Stimulated activated CD8-positive, alpha-beta memory T cell treated with anti-CD3 and anti-CD28 coated beads, Interleukin-12 subunit alpha, Interleukin-12 subunit beta, amount 100 ng/mL, for 24 hours (primary cell): Measurements from ENCODE around the gene HOXA9.

Experiments used
- DNase-seq: peaks from one replicate; pipeline ENCODE4 v3.0.0-alpha.2; 2020; ENCODE audit errors: extremely low read depth

HOXA9 gene

DNA sequence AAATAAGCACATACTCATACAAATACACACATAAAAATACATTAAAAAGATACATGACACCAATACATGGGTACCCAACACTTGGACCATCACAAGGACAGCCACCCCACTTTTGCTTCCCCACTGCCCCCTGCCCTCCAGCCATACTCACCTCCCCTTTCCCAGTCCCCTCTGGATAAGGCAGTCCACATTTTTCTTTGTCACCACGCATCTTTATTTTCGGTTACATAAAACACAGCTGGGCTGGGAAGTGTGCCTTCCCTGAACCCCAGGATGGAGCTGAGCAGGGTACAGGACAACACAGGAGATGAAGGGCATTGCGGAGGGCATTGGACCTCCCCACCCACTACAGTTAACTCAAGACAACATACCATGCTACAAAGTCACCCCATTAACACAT is 11.8 kb downstream of the HOXA9 start:
- DNase-seq, result no peak

DNA sequence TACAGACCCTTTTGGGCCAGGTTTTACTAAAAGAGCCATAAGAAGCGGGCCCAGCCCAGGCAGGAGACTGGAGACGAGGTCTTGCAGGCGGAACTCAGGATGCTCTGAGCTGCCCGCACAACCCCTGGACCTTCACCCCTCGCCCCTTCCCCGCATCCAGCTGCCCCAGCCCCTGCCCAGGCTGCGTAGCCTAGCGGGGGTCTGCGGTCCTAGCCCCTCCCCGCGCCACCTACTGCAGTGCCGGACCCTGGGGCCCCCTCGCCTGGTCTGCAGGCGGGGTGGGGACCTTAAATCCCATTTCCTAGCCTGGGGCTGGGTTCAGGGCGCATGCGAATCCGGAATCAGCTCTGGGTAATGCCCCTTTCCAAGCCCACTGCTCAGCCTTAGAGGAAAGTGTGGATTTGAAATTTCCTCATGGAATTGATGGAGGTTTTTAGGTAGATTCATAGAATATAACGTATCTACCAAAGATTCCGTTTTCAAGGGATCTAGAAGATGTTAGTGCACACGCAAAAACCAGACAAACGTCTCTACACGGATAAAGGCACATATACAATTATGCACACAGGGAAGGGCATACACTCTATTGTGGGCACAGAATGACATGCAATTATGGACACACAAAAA is 12.4 kb downstream of the HOXA9 start:
- no peak for DNase-seq

DNA sequence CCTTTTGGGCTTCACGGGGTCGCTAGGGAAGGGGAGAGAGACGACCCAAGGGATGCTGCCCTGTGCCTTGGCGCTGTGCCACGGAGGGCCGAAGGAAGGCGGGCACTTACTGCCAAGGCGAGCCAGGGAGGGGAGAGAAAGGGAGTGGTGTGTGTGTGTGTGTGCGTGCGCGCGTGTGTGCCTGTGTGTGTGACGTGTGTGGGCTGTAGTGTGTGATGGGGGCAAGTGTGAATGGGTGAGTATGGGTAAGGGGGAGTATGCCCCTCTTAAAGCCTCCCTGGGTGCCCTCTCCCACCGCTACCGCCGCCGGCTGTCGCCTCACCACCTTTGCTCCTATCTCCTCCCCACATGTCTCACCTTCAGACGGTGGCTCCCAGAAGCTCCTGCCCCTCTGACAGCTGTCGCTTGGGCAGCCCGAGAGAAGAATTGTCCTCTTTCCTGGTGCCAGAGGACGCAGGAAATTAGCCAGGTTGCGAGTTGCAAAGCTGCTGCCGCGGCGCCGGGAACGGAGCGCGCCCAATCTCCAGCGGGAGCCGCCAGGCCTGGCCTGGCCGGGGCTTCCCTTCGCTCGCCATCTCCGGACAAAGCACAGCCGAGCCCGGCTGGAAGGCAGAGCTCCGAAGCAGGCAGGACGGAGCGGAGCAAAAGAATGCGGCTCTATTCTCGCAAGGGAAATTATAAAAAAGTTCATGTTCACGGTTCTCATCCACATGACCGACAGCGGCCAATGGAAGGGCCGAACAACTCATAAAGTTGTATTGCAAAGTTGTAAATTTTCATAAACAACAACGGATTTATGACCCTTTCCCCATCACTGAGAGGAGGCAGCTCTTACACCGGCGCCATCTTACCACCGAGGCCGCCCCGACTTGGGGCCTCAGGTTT is 13.2 kb downstream of the HOXA9 start, which contains the start of gene HOXA3:
HOXA3 (minus strand) TSS at position 653 of the 885 bp plus-strand sequence. CDS start 41,943 bp downstream, outside the sequence.
- no peak for DNase-seq

DNA sequence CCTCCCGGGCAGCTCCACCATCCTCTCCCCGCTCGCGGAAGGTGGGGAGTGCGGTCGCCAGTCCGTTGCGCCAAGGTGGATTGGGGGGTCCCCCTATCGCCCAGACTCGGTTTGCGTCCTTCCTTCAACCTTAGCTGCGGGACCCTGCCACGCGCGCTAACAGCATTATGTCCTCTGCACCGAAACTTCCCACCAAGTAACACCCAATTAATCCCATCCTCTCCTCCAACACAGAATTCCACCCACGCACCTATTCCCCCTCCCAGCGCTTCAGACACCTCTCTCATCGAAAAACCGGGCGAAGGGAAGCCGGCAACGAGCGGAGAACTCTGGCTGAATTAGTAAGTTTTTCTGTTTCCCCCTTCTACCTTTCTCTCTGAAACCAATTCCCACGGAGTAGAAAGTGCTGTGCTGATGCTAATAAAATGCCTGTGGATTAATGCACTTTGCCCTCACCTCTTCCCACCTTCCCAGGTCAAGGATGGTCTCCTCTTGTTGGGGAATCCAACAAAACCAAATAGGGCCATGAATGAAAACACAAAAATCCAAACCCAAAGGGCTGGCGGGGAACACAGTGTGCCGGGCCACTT is 13.9 kb downstream of the HOXA9 start:
- DNase-seq, result no peak

DNA sequence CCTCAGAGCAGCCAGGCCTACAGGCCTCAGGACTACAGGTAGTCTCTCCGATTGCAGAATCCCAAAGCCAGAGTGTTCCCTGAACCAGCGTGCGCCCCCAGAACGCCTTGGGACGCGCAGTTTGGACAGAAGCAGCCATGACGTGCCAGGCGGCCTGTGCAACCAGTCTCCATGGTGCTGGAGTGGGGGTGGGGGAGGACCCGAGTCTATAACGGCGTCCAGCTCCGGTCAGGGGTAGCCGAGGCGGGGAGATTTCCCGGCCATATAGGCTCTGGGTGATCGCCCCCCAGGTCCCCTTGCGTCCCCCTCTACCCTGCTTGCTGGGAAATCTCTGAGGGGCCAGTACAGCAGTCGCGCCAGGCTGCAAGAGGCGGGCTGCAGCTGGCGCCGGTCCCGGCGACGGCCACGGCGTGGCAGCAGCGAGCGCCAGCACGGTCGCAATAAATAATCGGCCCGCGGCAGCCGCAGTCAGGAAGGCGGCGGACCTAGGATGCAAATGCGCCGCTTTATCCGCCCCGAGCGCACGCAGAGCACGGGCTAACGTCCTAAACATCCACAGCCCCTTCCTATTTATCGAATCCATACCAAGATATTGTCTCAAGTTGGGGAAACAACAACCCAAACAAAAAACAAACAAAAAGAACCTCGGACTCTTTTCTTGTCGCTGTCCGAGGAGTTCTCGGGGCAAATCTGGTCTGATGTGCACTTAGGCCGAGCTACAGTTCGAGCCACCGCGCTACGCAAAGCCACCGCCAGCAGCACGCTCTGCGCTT is 14.6 kb downstream of the HOXA9 start:
- DNase-seq, result no peak

DNA sequence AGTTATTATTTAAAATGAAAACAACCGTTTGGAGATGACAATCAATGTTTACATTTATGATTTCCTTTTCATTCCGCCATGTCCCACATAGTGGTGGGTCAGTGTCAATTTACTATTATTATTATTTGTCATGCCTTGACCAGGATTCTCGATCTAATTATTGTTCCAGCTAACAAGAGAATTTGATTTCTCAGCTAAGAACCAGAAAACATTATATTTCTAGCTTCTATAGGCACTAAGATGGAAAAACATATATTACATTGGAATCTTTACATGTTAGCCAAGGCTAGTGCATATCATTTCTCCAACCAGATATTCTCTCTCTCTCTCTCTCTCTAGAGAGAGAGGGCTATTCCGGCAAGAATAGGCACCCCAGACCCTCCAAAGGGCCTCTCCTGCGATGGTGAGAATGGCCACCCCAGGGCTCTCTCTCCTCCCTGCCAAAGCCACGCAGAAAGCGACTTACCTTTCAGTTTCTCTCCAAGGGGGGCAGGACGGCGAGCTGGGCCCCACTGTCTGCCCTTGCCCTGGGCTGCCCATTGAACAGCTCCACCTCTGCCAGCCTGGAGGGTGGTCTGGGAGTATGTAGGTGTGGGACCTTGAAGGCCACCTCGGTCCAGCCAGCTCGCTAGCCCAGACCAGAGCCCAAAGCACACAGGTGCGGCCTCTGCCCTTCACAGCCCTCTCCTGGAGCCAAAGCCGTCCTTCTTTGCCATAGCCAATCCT is 15.3 kb downstream of the HOXA9 start:
- no peak for DNase-seq

DNA sequence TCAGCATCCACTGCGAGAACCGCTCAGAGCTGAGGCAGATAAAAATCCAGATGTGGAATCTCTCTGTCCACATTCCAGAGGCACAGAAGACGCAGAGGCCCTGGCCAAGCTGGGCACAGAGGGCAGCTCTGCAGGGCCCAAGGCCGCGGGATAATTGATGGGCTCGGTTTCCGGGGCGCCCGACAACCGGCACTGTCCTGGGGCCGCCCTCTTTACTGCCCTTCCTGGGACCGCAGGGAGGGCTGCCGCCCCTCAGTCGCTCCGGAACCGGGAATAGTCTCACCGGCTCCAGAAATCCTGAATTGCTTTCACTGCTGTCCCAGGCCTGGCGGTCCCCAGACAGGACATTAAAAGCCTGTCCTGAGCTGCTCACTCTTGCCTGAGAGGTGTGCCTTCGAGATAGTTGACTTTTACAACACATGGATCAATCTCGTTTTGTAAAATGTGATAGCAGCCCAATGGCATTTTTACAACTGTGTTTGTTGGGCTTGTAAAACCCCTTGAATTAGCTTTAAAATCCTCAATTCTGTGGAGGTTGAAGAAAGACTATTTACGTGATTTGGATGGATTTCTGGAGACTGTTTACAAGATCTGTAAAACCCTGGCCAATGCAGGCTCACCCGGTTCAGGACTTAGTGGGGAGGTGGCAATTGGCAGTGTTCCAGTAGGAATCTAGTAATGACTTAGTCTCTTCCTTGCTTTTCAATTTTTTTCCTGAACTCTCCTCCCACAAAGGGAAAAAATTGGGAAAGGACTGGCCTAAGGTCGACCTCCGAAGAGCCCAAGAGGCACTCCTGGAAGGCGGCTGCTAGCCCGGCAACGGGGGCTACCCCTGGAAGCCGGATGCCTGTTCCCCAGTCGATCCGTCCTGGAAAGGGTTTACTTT is 16.3 kb downstream of the HOXA9 start:
- DNase-seq, result no peak

DNA sequence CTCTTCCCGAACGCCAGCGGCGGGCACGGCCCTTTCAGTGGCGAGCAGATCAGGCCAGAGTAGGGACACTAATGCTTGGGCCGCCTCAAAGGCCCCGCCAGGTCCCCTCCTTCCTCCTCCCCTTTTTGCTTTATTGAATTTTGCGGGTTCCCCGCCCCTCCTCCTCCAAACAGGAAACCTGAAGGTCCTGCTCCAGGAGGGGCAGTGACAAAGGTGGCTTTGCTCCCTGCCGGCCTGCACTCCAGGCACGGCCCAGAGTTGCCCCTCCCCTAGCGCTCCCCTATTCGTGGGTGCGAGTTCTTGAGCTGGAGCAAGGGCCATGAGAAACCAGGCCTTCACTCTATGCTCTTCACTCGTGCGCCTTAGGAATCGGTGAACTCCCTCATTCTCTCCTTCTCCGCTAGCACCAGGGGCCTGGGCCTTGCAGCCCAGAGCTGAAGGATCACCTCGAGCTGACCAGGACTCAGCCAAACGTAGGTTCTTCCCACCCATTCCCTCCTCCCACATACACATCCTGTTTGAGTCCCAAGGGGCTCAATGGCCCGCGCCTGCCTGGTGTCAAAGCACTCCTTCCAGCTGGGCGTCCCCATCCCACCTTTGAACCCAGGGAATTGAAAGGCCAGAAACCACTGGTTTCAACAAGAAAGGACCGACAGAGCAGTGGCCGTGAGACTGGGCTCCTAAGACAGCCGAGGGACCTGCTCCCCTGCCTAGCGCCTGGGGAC is 17.1 kb downstream of the HOXA9 start:
- no peak for DNase-seq

DNA sequence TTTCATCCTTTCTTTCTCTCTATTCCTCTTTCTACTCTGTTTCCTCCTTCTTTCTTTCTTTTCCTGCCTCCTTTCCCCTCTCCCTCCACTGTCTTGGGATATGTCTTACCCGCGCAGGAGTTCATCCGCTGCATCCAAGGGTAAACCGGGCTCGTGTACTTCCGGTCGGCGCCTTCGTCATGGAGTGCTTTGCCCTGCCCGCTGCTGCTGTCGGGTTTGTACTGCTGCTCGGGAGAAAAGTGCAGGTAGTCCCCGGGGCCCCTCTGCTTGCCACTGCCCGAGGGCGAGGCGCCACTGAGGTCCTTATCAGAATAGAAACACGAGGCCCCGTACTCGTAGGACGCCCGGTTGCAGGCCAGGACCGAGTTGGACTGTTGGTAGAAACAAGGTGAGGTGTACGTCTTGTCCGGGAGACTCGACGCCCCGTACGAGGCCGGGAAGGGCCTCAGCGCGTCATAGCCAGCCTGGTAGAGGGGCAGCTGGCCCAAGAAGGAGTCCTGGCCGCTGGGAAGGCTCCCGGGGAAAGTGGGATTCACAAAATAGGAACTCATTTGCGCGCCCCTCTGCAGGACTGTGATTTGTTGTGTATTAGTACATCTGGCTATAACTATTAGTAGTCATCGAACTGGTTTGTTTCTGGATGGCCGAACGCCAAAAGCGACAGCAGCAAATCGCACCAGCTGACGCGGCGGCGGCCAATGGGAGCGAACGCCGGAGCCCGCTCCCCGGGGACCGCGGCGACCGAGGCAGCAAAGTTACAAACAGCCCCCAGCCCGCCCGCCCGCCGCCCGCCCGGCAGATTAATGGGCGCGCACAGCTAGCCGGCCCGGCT is 17.9 kb downstream of the HOXA9 start, which contains the start of gene HOXA6:
HOXA6 (minus strand) TSS at position 576 of the 832 bp plus-strand sequence; CDS start at position 551, 25 bp downstream.
- DNase-seq, result no peak

DNA sequence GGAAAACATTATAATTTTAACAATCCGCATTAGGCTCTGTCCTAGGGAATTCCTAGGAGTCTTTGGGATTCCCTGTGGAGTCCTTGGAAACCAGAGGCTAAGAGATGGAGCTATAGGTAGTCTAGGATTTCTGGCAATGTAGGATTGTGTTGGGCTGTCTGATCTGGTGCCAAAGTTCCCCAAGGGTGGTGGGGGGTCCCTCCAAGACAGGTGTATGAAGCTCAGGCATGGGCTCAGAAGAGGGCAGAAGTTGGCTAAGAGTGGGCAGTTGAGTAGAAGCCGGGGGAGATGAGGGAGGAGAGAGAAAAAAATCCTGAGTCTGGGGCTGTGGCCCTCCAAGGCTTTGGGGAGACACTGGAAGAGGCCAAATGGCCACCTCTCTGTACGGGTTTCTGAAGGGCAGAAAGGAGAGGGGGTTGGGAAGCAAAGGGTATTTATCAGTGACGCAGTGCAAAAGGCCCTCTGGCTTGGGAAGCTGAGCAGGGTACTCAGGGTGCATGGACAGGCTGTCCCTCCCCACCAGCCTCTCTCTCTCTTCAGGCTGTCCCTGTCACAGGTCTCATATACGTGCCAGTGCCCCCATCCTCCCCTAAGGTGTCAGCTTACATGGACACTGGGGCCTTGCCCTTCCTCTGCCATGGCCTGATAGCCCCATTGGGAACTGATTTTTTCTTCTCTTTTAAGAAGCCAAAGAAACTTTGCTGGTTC is 18.7 kb downstream of the HOXA9 start:
- DNase-seq, result no peak

DNA sequence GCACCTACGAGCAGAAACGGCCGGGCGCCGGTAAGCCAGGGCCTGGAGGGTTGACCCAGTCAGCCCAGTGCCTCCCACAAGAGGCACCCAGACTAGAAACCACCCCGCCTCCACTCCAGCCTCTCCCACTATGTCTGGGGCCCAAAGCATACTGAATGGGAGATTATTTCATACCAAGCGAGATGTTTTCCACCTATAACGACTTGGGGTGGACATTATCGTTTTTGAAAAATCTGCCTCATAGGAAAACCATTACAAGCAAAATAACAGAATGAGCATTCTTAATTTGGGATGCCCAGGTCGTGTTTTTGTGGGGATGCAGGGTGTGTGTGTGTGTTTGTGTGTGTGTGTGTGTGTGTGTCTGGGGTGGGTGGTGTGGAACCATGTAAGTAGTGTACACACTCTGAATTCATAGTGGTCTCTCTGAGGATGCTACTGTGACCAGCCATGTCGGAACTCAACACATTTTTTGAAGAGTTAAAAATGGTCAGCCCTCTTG is 19.4 kb downstream of the HOXA9 start:
- no peak for DNase-seq

DNA sequence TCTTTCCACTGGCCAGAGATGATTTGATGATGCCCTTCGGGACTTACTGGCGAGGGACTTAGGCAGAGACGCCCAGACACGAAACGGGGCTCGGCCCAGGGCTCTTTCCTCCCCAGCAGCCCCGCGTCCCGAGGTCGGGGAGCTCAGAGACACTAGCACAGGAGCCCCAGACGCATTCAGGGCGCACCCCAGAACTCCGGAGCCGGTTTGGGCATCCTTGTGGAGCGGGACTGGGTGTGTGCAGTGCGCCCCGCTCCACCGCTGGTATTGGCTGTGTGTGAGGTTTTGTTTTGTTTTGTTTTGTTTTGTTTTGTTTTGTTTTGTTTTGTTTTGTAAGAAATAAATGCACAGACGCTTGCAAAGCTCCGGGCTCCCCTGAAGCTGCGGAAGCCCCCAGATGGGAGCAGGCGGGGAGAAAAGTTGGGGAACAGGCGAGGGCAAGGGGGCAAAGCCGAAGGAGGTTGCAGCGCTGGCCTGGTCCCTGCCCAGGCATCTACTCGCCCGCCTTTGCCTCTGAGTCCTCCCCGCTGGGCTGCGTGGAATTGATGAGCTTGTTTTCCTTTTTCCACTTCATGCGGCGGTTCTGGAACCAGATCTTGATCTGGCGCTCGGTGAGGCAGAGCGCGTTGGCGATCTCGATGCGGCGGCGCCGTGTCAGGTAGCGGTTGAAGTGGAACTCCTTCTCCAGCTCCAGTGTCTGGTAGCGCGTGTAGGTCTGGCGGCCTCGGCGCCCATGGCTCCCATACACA is 20.0 kb downstream of the HOXA9 start:
- DNase-seq, result no peak

DNA sequence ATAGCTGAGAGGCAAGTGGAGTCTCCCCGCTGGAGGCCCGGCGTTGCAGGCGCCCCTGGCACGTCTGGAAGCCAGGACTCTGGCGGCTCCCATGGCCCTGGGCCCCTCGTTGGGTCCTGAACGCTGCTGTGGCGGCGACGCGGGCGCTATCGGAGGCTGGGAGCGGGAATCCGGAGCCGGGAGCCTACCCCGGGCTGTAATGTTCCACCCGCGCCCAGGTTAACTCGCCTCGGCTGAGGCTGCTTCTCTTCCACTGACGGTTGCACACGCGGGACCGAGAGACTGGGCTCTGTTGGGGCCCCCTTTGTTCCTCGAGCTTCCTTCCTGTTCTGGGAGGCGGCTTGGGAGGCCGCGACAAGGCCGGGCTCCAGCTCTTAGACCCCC is 20.6 kb downstream of the HOXA9 start:
- no peak for DNase-seq

DNA sequence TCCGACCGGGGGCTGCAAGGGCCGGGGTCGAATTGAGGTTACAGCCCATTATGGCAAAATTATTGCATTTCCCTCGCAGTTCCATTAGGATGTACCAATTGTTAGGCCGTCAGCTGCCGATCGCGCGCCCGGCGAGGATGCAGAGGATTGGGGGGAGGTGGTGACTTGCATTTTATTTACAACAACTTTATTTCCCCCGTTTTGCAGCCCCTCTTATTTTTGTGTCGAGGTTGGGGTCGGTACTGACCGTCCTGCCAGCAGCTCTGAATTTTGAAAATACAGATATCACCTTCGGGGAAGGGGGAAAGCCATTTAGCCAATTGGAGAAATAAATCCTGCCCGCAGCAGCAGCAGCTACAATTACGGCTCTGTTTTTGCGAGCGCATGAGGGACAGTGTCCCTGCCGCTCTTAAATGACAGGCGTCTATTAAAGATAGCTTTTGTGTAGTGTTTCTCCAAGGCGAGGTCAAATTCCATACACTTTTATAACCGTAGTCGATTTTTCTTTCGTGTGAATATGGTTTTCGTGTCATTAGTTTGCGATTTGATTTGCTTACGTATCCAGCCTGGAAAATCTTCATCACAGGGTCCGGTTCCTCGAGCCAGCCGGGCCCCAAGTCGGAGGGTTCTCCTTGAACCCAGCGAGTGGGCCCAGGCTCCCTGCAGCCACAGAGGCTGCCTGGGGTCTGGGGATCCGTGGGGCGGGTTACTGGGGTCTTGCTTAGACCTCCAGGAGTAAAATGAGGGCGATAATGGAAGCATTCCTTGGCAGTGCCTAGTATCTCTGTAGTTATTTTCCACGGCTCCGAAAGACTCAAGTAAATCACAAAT is 21.2 kb downstream of the HOXA9 start:
- DNase-seq, result no peak

DNA sequence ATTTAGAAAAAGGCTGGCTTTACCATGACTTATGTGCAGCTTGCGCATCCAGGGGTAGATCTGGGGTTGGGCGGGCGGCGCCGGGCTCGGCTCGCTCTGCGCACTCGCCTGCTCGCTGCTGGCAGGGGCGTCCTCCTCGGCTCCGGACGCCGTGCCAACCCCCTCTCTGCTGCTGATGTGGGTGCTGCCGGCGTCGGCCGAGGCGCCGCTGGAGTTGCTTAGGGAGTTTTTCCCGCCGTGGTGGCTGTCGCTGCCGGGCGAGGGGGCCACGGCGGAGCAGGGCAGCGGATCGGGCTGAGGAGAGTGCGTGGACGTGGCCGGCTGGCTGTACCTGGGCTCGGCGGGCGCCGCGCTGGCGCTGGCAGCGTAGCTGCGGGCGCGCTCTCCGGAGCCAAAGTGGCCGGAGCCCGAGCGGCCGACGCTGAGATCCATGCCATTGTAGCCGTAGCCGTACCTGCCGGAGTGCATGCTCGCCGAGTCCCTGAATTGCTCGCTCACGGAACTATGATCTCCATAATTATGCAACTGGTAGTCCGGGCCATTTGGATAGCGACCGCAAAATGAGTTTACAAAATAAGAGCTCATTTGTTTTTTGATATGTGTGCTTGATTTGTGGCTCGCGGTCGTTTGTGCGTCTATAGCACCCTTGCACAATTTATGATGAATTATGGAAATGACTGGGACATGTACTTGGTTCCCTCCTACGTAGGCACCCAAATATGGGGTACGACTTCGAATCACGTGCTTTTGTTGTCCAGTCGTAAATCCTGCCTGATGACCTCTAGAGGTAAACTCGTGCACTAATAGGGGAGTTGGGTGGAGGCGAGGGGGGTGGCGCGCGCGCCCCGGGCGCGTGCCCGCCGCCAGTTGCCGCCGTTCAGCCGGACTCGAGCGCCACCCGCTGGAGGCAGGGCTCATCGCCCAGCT is 22.1 kb downstream of the HOXA9 start, which contains the start of gene HOXA5:
HOXA5 (minus strand) TSS at position 659 of the 927 bp plus-strand sequence; CDS start at position 585, 74 bp downstream.
- no peak for DNase-seq
